GM12801 (cell line): Measurements from ENCODE around the gene SLC44A4.

Source experiments
- CTCF ChIP-seq: IDR thresholded peaks from one replicate; pipeline ENCODE4 v1.5.1; 2011; ENCODE audit warnings: control low read depth; ENCODE audit not compliant: insufficient read length; ENCODE audit errors: extremely low read depth

SLC44A4 gene

DNA sequence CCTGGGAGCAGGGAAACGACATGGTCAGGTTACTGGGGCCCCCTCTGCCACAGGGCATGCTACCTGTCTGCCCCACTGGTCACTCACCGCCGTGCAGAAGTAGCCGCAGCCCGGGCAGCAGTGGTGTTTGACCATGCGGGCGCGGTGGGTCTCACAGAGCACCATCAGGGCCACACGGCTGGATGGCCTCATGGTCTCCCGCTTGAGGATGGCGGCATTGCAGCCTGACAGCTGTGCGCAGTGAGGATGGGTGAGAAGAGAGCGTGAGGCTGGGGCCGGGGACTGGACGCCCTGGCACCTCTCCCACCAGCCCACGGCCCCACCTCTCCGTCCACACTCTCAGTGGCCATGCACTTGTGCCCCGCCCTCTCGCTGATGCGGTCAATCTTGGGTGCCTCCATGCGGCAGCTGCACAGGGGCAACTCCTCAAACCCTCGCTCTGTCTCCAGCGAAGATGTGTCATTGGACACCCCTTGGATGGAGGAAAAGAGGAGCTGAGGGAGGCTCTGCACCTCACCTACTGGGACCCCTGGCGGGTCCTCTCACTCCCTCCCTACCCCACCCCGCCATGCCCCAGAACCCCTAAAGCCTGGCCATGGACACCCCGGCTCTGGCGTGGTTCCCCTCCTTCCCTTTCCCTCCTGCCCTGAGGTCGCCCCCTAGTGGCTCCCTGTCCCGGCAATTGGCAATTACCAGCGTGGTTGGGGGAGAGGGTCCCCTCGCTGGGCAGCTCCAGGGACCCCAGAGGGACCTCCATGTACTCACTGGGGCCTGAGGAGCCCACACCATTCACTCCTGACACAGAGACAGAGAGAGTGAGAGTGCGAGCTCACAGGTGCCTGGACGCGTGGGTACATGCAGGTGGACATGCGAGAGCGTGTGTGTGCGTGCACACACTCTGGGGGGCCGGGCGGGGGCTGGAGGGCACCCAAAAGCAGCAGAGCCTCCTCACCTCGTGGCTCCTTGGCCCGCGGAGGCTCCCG is 9.8 kb upstream of the SLC44A4 start:
- TF ChIP-seq CTCF, result no peak

DNA sequence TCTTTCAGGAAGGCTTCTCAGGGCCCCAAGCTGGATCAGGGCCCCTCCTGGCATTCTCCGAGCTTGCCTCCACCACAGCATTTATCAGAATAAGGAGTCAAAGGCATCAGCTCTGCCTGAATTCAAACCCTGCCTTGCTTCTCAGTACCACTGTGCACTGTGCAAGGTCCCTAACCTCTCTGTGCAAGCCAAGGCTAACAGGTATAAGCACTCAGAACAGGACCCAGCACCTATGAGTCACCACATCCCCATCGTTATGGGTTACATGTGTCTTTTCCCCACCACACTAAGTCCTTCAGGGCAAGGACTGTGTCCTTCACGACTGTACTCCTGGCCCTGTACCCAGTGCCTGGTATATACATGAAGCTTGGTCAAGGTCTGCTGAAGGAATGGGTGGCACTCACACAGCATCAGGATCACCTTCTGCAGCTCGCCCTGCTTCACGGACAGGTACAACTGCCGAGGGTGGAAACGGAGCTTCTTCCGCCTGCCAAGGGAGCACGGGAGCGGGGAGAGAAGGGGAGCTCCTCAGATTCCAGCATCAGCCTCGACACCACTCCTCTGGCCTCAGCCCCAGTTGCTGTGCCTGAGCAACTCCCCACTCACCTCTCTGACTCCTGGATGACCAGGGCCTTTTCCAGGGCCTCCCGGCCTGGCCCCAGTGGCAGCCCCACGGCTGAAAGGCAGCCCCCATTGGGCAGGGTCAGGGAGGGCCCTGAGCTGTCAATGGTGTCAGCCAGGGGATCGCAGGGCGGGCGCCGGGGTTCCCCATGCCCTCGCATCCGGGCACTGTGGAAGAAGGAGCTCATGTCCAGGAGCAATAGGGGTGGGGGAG is 8.6 kb upstream of the SLC44A4 start:
- TF ChIP-seq CTCF, result no peak

- TF ChIP-seq CTCF, result no peak
These were observed 7.8 kb upstream of the SLC44A4 start for GRCh38 chr6:31886541-31886991.

DNA sequence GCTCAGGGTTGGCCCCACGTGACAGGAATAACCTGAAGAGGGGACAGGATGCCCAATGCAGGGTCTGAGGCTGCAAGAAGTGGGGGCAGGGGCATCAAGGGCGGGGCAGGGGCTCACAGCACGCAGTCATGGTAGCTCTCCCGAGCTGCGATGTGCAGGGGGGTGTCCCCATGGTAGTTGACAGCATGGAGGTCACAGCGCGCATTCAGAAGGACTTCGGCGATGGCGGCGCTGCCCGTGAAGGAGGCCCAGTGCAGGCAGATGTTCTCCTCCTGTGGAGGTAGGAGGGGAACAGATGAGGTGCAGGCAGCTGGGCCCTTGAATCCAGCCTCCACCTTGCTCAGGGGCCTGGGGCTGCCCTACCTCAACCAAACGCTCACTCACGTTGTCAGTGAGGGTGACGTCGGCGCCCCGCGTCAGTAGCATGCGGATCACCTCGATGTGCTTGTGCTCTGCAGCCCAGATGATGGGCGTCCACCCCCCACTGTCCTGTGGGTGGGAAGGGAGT is 5.8 kb upstream of the SLC44A4 start:
- no peak for TF ChIP-seq CTCF

DNA sequence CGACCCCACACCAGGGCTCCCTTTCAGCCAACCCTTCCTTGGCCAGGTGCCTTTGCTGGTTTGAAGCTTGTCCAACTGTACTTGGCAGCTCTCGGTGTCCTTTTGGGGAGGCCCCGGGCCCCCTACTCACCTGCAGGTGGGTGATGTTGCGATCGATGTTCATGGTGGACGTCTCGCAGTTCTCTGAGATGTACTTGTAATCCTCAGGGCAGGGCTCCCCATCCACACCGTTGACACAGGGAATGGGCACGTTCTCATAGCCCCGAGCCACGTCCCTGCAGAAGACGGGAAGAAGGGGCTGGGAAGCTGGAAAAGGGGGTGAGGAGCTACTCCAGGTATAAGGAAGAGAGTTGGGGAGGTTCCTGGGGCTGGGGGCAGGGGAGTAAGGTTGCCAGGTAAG is 4.9 kb upstream of the SLC44A4 start:
- TF ChIP-seq CTCF, result no peak

DNA sequence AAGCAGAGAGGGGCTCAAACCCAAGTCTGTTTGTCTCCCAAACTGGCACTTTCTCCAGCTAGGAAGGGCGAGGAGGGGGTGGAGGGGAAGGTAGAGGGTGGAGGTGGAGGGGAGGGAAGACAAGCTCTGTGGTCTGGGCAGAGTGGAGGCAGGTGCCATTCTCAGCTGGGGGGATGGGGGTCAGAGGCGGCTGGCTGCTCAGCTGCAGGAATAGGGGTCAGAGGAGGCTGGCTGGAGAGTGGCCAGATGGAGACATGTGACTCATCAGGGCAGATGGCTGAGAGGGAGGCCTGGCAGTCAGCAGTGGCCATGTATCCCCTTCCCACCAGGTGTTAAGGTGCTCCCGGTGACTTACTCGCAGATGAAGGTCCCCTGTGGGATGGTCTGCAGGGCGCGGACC is 3.5 kb upstream of the SLC44A4 start:
- TF ChIP-seq CTCF, result no peak
